Measurements from ENCODE around the gene KCNN3.

The KCNN3 gene

GRCh38 chr1:154774175-154774855 lies 95.8 kb downstream of the KCNN3 start:
- no peak for DNase-seq (ENCODE audit: extremely low read depth in 1 of 2, low read depth in 1 of 2)

- DNase-seq (ENCODE audit: extremely low read depth in 1 of 2, low read depth in 1 of 2), result no peak
These were observed 96.5 kb downstream of the KCNN3 start for GRCh38 chr1:154773551-154773950.

DNA sequence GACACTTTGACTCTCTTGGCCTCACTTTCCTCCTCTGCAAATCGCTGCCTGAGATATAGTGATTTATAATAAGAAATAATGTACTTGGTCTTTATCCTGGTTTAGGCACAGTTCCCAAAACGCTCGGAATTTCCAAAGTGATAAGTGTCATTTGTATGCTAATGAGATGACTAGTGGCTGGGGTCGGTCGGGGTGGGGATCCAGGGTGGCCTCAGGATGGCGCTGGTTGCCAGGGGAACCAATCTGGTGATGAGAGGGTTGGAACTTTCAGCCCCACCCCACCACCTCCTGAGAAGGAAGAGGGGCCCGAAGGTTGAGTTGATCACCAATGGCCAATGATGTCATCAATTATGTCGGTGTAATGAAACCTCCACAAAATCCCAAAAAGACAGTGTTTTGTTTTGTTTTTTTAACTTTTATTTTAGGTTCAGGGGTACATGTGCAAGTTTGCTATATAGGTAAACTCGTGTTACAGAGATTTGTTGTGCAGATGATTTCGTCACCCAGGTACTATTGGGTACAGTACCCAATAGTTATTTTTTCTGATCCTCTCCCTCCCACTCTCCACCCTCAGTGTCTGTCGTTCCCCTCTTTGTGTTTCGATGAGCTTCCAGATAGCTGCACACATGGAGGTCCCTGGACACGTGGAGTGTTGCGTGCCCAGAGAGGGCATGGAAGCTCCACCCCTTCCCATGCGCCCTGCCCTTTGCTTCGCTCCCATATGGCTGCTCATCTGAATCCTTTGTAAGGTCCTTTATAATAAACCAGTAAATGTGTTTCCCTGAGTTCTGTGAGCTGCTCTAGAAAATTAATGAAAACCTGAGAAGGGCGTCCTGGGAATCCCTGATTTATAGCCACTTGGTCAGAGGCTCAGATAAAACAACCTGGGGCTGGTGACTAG lies 97.2 kb downstream of the KCNN3 start:
- DNase-seq (ENCODE audit: extremely low read depth in 1 of 2, low read depth in 1 of 2), result no peak

DNA sequence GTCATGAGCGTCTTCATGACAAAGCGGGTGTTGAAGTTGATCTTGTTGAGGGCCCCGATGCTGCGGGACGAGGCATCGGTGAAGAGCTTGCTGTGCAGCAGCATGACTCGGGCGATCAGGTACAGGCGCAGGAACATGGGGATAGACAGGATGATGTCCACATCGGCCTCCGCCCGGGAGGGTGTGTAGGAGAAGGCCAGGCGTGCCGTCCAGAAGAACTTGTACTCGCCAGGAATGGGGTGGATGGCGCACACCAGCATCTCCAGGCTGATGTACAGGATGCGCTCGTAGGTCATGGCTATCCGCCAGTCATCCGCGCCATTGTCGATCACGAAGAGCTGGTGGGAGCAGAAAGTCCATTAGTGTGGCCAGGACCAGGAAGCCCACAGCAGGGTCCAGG lies 98.0 kb downstream of the KCNN3 start:
- DNase-seq (ENCODE audit: extremely low read depth in 1 of 2, low read depth in 1 of 2), result no peak

DNA sequence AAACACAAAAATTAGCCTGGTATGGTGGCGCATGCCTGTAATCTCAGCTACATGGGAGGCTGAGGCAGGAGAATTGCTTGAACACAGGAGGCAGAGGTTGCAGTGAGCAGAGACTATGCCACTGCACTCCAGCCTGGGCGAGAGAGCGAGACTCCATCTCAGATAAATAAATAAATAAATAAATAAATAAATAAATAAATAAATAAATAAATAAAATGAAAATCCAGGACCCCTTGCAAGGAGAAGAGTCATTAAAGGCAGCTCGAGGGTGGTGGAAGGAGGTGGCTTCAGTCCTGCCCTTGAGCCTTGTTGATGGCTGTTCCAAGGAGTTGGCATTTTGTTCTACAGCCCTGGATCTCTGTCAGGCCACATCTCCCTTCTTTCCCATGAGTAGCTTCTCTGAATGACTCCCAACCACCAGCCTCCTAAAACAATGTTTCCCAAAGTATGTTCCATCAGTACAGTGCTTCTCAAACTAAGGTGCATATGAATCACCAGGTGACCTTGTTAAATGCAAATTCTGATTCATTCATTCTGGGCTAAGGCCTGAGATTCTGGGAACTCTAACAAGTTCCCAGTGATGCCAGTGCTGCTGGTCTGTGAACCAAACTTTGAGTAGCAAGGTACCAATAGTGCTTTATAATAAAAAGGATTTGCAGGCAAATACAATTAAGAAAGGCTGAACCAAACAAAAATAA lies 99.0 kb downstream of the KCNN3 start:
- no peak for DNase-seq (ENCODE audit: extremely low read depth in 1 of 2, low read depth in 1 of 2)

GRCh38 chr1:154769193-154769895 lies 100.7 kb downstream of the KCNN3 start:
- no peak for DNase-seq (ENCODE audit: extremely low read depth in 1 of 2, low read depth in 1 of 2)

DNA sequence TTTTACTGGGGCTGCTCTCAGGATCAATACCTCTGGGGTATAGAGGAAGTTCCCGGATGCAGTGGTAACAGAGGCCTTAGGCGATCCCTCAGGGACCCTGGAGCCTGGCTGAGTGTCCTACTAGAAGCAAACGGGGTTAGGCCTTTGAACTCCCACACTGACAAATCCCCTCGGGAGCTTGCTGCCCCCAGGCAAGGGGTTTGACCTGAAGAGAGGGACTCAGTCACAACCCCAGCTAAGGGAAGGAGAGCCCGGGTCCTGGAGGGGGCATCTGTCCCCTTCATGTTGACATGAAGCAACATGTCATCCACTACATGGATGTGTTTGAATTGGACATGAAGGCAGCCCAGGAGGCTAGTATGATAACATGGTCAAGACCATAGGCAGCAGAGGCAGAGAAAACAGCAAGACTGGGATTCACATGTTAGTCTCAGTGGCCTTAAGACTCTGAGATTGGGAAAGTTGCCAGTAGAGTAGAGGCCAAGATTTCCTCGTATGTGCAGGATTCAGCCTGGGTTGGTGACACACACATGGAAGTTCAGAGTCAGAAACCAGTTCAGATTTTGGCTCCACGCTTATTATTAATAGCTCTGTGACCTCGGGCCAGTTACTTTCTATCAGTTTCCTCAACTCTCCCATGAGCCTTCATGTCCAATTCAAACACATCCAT lies 101.5 kb downstream of the KCNN3 start:
- no peak for DNase-seq (ENCODE audit: extremely low read depth in 1 of 2, low read depth in 1 of 2)

GRCh38 chr1:154767315-154768240 lies 102.5 kb downstream of the KCNN3 start:
- DNase-seq (ENCODE audit: extremely low read depth in 1 of 2, low read depth in 1 of 2), result no peak

GRCh38 chr1:154765970-154766369 lies 104.1 kb downstream of the KCNN3 start:
- no peak for DNase-seq (ENCODE audit: extremely low read depth in 1 of 2, low read depth in 1 of 2)

DNA sequence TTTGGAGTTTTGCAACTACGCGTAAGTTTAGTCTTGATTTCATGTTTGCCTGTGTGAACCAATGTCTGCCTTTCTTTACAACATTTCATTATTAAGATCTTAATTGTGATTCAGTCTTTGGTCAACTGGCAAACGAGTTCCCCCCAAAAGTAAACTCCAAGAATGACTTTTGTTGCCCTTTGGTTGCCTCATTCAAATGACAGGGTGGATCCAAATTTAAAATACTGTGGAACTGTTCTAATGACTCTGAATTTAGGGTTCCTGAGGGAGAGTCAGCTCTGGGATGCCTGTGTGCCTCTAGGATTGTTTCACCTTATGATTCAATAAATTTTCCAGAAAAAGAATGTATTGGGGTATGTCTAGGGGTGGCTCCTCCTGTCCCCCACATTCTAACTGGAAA lies 105.3 kb downstream of the KCNN3 start:
- no peak for DNase-seq (ENCODE audit: extremely low read depth in 1 of 2, low read depth in 1 of 2)

GRCh38 chr1:154764181-154764580 lies 105.9 kb downstream of the KCNN3 start:
- no peak for DNase-seq (ENCODE audit: extremely low read depth in 1 of 2, low read depth in 1 of 2)

DNA sequence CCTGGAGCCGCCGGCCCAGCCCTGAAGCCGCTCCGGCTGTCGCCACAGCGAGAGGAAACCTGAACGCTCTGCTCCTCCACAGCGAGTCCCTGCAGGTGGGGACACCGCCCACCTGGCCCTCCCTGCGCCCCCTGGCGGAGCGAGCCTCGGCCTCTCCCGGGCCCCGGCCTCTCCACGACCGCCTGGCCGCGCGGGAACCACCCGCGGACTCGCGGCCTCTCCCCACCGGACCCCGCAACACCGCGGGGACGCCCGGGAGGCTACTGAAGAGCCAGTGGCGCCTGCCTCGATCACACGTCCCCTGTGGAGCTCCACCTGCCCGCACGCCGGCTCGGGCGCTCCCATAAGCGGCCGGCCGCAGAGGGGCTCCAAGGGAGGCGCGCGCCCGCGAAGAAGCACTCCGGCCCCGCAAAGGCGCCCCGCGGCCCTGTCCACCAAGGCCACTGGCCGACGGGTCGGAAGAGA lies 109.6 kb downstream of the KCNN3 start:
- peak; percentile 55 to 88 for DNase-seq (ENCODE audit: extremely low read depth in 1 of 2, low read depth in 1 of 2)

DNA sequence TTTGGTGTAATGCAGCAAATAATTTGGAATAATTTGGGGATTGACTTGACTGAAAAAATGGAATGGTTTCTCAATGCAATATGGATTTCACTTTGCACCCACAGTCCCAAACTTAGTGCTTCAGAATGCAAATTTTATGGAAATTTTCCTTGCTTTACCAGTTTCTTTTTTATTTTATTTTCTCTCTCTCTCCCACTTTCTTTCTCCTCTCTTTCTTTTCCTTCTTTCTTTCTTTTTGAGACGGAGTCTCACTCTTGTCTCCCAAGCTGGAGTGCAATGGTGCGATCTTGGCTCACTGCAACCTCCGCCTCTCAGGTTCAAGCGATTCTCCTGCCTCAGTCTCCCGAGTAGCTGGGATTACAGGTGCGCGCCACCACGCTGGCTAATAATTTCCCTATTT lies 110.3 kb downstream of the KCNN3 start:
- no peak for DNase-seq (ENCODE audit: extremely low read depth in 1 of 2, low read depth in 1 of 2)

DNA sequence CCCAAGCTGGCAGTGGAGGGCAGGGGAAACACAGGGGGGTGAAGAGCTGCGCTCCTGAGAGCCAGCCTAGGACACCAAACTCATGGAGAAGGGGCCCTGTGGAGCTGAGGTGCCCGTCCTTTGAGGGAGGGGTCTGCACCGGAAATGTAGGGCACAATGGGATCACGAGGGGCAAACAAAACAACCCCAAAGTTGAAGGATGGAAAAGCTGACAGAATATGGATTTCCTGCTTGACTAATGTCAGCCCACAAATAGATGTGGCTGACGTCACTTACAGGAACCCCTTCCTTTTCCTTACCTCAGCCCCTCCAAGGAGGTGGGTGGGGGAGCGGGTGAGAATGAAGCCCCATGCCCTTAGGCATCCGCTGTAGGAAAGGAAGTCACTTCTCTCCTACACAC lies 110.9 kb downstream of the KCNN3 start:
- DNase-seq (ENCODE audit: extremely low read depth in 1 of 2, low read depth in 1 of 2), result peak in 1 of 2 donors; percentile 34

- no peak for DNase-seq (ENCODE audit: extremely low read depth in 1 of 2, low read depth in 1 of 2)
These were observed 111.7 kb downstream of the KCNN3 start for GRCh38 chr1:154758346-154758745.

- no peak for DNase-seq (ENCODE audit: extremely low read depth in 1 of 2, low read depth in 1 of 2)
These were observed 113.1 kb downstream of the KCNN3 start for GRCh38 chr1:154756793-154757548.

DNA sequence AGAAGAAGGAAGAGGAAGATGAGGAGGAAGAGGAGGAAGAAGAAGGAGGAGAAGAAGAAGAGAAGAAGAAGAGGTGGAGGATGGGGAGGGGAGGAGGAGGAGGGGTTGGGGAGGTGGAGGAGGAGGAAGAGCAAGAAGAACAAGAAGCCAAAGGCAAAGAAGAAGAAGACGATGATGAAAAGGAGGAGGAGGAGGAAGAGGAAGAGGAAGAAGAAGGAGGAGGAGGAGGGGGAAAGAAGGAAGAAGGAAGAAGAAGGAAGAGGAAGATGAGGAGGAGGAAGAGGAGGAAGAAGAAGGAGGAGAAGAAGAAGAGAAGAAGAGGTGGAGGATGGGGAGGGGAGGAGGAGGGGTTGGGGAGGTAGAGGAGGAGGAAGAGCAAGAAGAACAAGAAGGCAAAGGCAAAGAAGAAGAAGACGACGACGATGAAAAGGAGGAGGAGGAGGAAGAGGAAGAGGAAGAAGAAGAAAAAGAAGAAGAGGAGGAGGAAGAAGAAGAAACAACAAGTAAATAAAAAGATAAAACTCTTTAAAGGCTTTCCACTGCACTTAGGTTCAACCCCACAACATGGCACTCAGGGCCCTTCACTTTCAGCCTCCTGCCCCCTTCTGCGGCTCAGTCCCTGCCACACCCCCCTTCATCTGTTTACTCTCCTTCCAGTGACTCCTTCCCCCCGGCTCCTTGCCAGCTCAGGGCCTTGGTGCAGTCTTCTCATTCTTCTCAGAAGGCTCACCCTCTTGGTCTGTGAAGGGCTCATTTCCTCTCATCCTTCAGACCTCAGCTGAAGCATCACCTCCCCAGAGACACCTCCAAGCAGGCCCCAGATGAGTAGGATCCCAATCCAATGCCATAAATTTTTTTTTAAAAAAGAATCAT lies 114.0 kb downstream of the KCNN3 start:
- no peak for DNase-seq (ENCODE audit: extremely low read depth in 1 of 2, low read depth in 1 of 2)

- no peak for DNase-seq (ENCODE audit: extremely low read depth in 1 of 2, low read depth in 1 of 2)
These were observed 116.7 kb downstream of the KCNN3 start for GRCh38 chr1:154753426-154753825.

All from activated CD8-positive, alpha-beta memory T cell treated with anti-CD3 and anti-CD28 coated beads for 1 hour (primary cell).